HepG2 (cell line): ENCODE data around the gene TMEM225B. TPM values are rescaled to one million over a fixed set of nuclear protein-coding genes. Genes with fewer than 3 reads are reported as not detected.

Source experiments
- AGO2 ChIP-seq: fragments of 200-400 bp; formaldehyde crosslinking; optimal IDR thresholded peaks from 2 replicates; pipeline ENCODE3; 2017; ENCODE audit warnings: mild to moderate bottlenecking, low read depth, low read length, moderate library complexity
- NFATC3 ChIP-seq: sonication (generic); formaldehyde crosslinking; IDR thresholded peaks from 2 replicates; pipeline ENCODE4 v1.5.1; 2020; ENCODE audit warnings: mild to moderate bottlenecking, missing genetic modification reagents
- RBFOX2 ChIP-seq: fragments of 200-400 bp; formaldehyde crosslinking; IDR thresholded peaks from 2 replicates; pipeline ENCODE4 v1.6.1; 2017; ENCODE audit warnings: low read depth, mild to moderate bottlenecking, low read length
- STAG1 ChIP-seq: sonication (generic); formaldehyde crosslinking; IDR thresholded peaks from 2 replicates; pipeline ENCODE4 v1.4.0; 2020; ENCODE audit warnings: missing genetic modification reagents
- UBTF ChIP-seq: sonication (generic); formaldehyde crosslinking; IDR thresholded peaks from 2 replicates; pipeline ENCODE4 v1.4.0; 2020; ENCODE audit warnings: mild to moderate bottlenecking, missing genetic modification reagents
- XRCC5 ChIP-seq: fragments of 200-400 bp; formaldehyde crosslinking; optimal IDR thresholded peaks from 2 replicates; pipeline ENCODE3; 2017; ENCODE audit warnings: mild to moderate bottlenecking, low read length
- ZBTB4 ChIP-seq: sonication (generic); formaldehyde crosslinking; IDR thresholded peaks from 2 replicates; pipeline ENCODE4 v1.4.0; 2020; ENCODE audit warnings: missing genetic modification reagents, mild to moderate bottlenecking, borderline replicate concordance
- ZNF687 ChIP-seq: sonication (generic); formaldehyde crosslinking; IDR thresholded peaks from 2 replicates; pipeline ENCODE4 v1.5.1; 2020; ENCODE audit warnings: mild to moderate bottlenecking, missing genetic modification reagents, moderate library complexity
- polyA plus RNA-seq, 8 experiments: library from polyadenylated mRNA; depleted of rRNA in 3 of 8; stranded (reverse) in 7 of 8; unstranded in 1 of 8; fragments of >200 nt; fragmentation: Illumina TruSeq in 4 of 8; extraction: Trizol in 4 of 8; gene quantifications; 2 replicates each; pipeline versions ENCODE4 v1.2.1 to v1.2.3, GENCODE V29; 2011 to 2016; ENCODE audit warnings: low read depth in 4 of 8, missing spikeins in 1 of 8, mixed read lengths in 1 of 8; ENCODE audit not compliant: insufficient read depth in 1 of 8
- total RNA-seq, 5 experiments: library from RNA; depleted of rRNA; stranded (reverse); fragments of >200 nt; fragmentation: Illumina TruSeq; extraction: Trizol; gene quantifications; 2 replicates each; pipeline ENCODE4 v1.2.3, GENCODE V29; 2016; ENCODE audit warnings: low read depth in 1 of 5
- TF ChIP-seq, protein P1 (sequence below): sonication (generic); formaldehyde crosslinking; conservative IDR thresholded peaks from 2 replicates; pipeline ENCODE4 v1.8.0; 2022; ENCODE audit warnings: mild to moderate bottlenecking, moderate library complexity, missing genetic modification reagents
- TF ChIP-seq, protein P2 (sequence below): IDR thresholded peaks from 2 replicates; pipeline ENCODE4 v1.6.1; 2016; ENCODE audit warnings: low read depth, borderline replicate concordance
- TF ChIP-seq, protein P3 (sequence below), 2 experiments: sonication (generic) in 1 of 2; formaldehyde crosslinking in 1 of 2; IDR thresholded peaks; 2 replicates each; pipeline versions ENCODE4 v1.4.0 to v1.6.1; 2018 to 2020; ENCODE audit warnings: missing genetic modification reagents in 2 of 2, borderline replicate concordance in 1 of 2, low read depth in 1 of 2, mild to moderate bottlenecking in 1 of 2, missing biosample characterization in 1 of 2

TMEM225B gene
- total and polyA plus RNA-seq, 2 of the 13 experiments (the other 11 are each of a cell fraction or from before 2014, with no cell fraction given): 0.78 to 0.95 TPM

DNA sequence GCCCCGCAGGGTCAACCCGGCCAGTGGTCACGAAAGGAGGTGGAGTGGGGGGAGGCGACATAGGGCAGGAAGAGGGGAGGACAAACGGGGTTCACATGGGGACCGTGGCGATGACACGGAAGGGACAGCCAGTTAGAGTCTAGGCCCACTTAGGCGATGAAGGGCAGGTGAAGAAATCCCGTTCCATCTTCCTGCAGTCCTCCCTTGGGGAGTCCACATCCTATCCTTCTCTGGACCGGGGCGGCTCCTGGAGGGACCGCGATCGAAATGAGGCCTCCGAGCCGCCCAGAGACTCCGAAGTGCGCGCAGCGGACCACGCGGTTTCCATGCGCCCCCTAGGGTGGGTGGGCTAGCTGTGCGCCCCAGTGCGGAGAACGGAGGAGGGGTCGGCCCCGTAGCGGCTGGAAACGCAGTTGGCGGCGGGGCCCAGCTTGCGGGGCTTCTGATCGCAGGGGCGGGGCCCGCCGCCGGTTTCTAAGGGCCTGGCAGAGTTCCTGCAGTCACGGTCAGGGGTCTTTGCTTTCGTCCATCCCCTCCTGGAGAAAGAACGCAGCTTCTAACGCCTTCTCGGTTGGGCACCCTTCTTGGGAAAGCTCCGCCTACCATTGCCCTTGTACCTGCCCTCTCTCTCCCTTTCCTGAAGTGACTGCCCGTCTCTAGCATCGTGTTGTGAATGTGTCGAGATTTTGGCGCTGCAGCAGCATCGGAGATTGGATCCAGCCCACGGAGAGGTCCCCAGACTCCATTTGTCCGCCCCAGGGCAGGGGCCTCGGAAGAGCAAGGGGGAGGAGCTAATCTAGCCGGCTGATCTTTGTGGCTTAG, 17.9 kb upstream of the TMEM225B start (continued):
- TF ChIP-seq XRCC5: peak; percentile 19
- TF ChIP-seq STAG1 (CRISPR knock-in tag): peak; percentile 61
- 0 out of 2 replicates have a peak, but pooled peaks have one; percentile 24 for TF ChIP-seq RBFOX2
- TF ChIP-seq ZBTB4 (CRISPR knock-in tag): peak; percentile 58; the same call in 1 of the 2 replicates
- peak; percentile 66 for TF ChIP-seq AGO2
- TF ChIP-seq ZNF687: peak; percentile 79
- 0 out of 2 replicates have a peak, but pooled peaks have one; percentile 36 for TF ChIP-seq UBTF
- TF ChIP-seq, protein P1, sequence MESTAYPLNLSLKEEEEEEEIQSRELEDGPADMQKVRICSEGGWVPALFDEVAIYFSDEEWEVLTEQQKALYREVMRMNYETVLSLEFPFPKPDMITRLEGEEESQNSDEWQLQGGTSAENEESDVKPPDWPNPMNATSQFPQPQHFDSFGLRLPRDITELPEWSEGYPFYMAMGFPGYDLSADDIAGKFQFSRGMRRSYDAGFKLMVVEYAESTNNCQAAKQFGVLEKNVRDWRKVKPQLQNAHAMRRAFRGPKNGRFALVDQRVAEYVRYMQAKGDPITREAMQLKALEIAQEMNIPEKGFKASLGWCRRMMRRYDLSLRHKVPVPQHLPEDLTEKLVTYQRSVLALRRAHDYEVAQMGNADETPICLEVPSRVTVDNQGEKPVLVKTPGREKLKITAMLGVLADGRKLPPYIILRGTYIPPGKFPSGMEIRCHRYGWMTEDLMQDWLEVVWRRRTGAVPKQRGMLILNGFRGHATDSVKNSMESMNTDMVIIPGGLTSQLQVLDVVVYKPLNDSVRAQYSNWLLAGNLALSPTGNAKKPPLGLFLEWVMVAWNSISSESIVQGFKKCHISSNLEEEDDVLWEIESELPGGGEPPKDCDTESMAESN (CRISPR knock-in tag): 0 out of 2 replicates have a peak, but pooled peaks have one; percentile 27
- TF ChIP-seq, protein P2, sequence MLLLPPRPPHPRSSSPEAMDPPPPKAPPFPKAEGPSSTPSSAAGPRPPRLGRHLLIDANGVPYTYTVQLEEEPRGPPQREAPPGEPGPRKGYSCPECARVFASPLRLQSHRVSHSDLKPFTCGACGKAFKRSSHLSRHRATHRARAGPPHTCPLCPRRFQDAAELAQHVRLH (CRISPR knock-in tag): no peak
- TF ChIP-seq, protein P3, sequence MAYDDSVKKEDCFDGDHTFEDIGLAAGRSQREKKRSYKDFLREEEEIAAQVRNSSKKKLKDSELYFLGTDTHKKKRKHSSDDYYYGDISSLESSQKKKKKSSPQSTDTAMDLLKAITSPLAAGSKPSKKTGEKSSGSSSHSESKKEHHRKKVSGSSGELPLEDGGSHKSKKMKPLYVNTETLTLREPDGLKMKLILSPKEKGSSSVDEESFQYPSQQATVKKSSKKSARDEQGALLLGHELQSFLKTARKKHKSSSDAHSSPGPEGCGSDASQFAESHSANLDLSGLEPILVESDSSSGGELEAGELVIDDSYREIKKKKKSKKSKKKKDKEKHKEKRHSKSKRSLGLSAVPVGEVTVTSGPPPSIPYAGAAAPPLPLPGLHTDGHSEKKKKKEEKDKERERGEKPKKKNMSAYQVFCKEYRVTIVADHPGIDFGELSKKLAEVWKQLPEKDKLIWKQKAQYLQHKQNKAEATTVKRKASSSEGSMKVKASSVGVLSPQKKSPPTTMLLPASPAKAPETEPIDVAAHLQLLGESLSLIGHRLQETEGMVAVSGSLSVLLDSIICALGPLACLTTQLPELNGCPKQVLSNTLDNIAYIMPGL (CRISPR knock-in tag; IDR thresholded peaks at IDR 0.05; ENCODE audit: borderline replicate concordance in 1 of 2, low read depth in 1 of 2): 0 out of 4 replicates have a peak, but pooled peaks of 1 of the 2 experiments have one; percentile 29
- TF ChIP-seq NFATC3 (CRISPR knock-in tag): no peak
